ENCODE data around the gene IGBP1. TPM values are rescaled to one million over a fixed set of nuclear protein-coding genes. Genes with fewer than 3 reads are reported as not detected.

IGBP1 gene
- total RNA-seq (2021) (38.9 to 46.5 TPM (median 45.3 TPM) in 3 replicates), Bru-seq, nascent RNA (percentile 77 among the genes with signal in this experiment)
- long read RNA-seq, experiment 1, transcript IGBP1-201 (6 exons, 1,862 nt): major isoform, 72 of 101 reads
- long read RNA-seq, experiment 1, partial matches to known transcripts: 7 of 101 reads
- long read RNA-seq, experiment 1, other reads (novel, unspliced or antisense): 18 of 101 reads
- long read RNA-seq, experiment 2, transcript IGBP1-201 (6 exons, 1,862 nt): major isoform, 56 of 78 reads
- long read RNA-seq, experiment 2, partial matches to known transcripts: 11 of 78 reads
- long read RNA-seq, experiment 2, other reads (novel, unspliced or antisense): 10 of 78 reads
- long read RNA-seq, experiment 3, transcript IGBP1-201 (6 exons, 1,862 nt): major isoform, 148 of 170 reads
- long read RNA-seq, experiment 3, partial matches to known transcripts: 5 of 170 reads
- long read RNA-seq, experiment 3, other reads (novel, unspliced or antisense): 13 of 170 reads

GRCh38 chrX:70133303-70134115 is at the start of gene IGBP1:
Gene IGBP1 (plus strand): TSS chrX:70133447. CDS start chrX:70133948, 501 bp downstream.
- peaks cover 36% of the 10 kb centered on the region for H3K4me1 Mint-ChIP-seq
- H3K27me3 Mint-ChIP-seq (ENCODE audit: low read depth): no peaks in the 10 kb centered on the region
- H3K9me3 Mint-ChIP-seq: no peaks in the 10 kb centered on the region
- ChIA-PET POLR2A (interaction anchor here (0.5 to 1.4 kb wide), 2 partner anchors 35 to 46 kb away, joined by 3 to 5 read pairs; no protein-coding TSS in a partner anchor), CTCF (interaction anchor here (0.5 to 1.9 kb wide), 27 partner anchors 16 to 1031 kb away, joined by 3 to 12 read pairs (median 4); partner anchors contain the start of genes ARR3, KIF4A, NALF2 and PDZD11)
- peak within 1 kb of the TSS; percentile 100 for H3K4me3 Mint-ChIP-seq
- peaks cover 14% of the 10 kb centered on the region for H3K36me3 Mint-ChIP-seq
- DNase-seq (ENCODE audit: low spot score): peak; percentile 81
- TF ChIP-seq NR2C2 (CRISPR knock-in tag; IDR thresholded peaks at IDR 0.05) (peak; percentile 72; the same call in 1 of the 2 replicates), HMGXB4 (CRISPR knock-in tag; IDR thresholded peaks at IDR 0.05) (peak; percentile 76; the same call in 1 of the 2 replicates), ETV6 (CRISPR knock-in tag; IDR thresholded peaks at IDR 0.05) (no peak)
- ATAC-seq: peak; percentile 92
- H3K27ac Mint-ChIP-seq: peak within 1 kb of the TSS; percentile 97

- TF ChIP-seq ZNF138 (CRISPR knock-in tag; conservative IDR thresholded peaks at IDR 0.05): no peak
- Mint-ChIP-seq H3K4me1 (peaks cover 3% of the 10 kb centered on the region; the same call in 1 of the 2 replicates), H3K27ac (no peak overlapping the region), H3K4me3 (no peak overlapping the region), H3K36me3 (no peaks in the 10 kb centered on the region), H3K9me3 (no peaks in the 10 kb centered on the region), H3K27me3 (ENCODE audit: low read depth) (no peaks in the 10 kb centered on the region)
- ChIA-PET CTCF (interaction anchor here (1.8 kb wide), 1 partner anchor 13 kb away, joined by 5 read pairs; no protein-coding TSS in a partner anchor), POLR2A (no interaction called here)
- ATAC-seq (no peak), DNase-seq (ENCODE audit: low spot score) (no peak)
Observed at GRCh38 chrX:70084592-70085240, 48.5 kb upstream of the IGBP1 start.

DNA sequence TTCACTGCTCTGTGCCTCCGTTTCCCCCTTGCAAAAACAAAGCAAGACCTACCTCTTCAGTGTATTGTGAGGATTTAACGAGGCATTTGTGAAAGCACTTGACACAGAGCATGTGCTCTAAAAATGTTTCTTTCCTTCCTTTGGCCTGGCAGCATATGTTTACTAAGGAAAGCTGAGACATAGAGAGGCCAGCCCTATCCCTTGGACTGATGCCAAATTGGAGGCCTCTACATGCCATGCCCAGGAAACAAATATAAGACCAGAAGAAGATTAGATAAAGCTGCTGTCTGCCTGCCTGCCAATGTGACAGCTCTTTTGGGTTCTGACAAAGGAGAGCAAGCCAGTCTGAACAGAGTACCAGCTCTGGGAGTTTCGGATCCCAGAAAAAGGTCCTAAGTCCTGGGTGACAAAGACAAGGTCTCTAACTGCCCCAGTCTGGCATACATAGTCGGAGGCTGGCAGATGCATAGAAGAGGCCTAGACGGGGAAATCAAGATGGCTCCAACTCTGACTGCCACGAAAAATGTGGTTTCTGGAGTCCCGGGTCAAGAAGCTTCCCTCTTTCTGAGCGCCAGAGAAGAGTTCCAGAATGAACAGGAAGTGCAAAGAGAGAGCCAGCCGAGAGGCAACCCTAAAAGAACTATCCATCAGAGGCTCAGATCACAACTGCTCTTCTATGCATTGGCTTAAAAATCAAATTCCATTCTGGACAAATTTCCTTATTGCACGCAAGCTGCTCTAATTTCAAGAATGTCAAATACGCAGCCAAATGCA is 45.2 kb upstream of the IGBP1 start:
- no peak overlapping the region for H3K27ac Mint-ChIP-seq
- ChIA-PET CTCF (interaction anchor here (0.6 to 1.4 kb wide), 4 partner anchors 9 to 65 kb away, joined by 3 to 6 read pairs (median 4); no protein-coding TSS in a partner anchor), POLR2A (no interaction called here)
- H3K27me3 Mint-ChIP-seq (ENCODE audit: low read depth): no peaks in the 10 kb centered on the region
- H3K9me3 Mint-ChIP-seq: no peaks in the 10 kb centered on the region
- no peaks in the 10 kb centered on the region for H3K36me3 Mint-ChIP-seq
- peaks cover 3% of the 10 kb centered on the region; the same call in 1 of the 2 replicates for H3K4me1 Mint-ChIP-seq
- ATAC-seq (no peak), DNase-seq (ENCODE audit: low spot score) (no peak)
- no peak overlapping the region for H3K4me3 Mint-ChIP-seq
- TF ChIP-seq SMAD3 (CRISPR knock-in tag; IDR thresholded peaks at IDR 0.05; ENCODE audit: borderline replicate concordance) (no peak), OVOL2 (CRISPR knock-in tag; IDR thresholded peaks at IDR 0.05; ENCODE audit: borderline replicate concordance) (no peak), ZNF396 (CRISPR knock-in tag; IDR thresholded peaks at IDR 0.05; ENCODE audit: borderline replicate concordance) (no peak), PRRX2 (CRISPR knock-in tag; IDR thresholded peaks at IDR 0.05) (no peak), ZNF423 (CRISPR knock-in tag; IDR thresholded peaks at IDR 0.05) (no peak), MYBL2 (CRISPR knock-in tag; IDR thresholded peaks at IDR 0.05) (no peak), SMAD4 (CRISPR knock-in tag; IDR thresholded peaks at IDR 0.05) (no peak), CDX4 (CRISPR knock-in tag; IDR thresholded peaks at IDR 0.05; ENCODE audit: borderline replicate concordance) (no peak), MLX (CRISPR knock-in tag; IDR thresholded peaks at IDR 0.05) (no peak), ZNF263 (CRISPR knock-in tag; IDR thresholded peaks at IDR 0.05; ENCODE audit: low read depth) (no peak), EMX1 (CRISPR knock-in tag; IDR thresholded peaks at IDR 0.05) (no peak), ZNF416 (CRISPR knock-in tag; IDR thresholded peaks at IDR 0.05) (no peak), NR1H2 (CRISPR knock-in tag; IDR thresholded peaks at IDR 0.05) (no peak), ATF1 (CRISPR knock-in tag; IDR thresholded peaks at IDR 0.05) (no peak)
- TF ChIP-seq, protein P1, sequence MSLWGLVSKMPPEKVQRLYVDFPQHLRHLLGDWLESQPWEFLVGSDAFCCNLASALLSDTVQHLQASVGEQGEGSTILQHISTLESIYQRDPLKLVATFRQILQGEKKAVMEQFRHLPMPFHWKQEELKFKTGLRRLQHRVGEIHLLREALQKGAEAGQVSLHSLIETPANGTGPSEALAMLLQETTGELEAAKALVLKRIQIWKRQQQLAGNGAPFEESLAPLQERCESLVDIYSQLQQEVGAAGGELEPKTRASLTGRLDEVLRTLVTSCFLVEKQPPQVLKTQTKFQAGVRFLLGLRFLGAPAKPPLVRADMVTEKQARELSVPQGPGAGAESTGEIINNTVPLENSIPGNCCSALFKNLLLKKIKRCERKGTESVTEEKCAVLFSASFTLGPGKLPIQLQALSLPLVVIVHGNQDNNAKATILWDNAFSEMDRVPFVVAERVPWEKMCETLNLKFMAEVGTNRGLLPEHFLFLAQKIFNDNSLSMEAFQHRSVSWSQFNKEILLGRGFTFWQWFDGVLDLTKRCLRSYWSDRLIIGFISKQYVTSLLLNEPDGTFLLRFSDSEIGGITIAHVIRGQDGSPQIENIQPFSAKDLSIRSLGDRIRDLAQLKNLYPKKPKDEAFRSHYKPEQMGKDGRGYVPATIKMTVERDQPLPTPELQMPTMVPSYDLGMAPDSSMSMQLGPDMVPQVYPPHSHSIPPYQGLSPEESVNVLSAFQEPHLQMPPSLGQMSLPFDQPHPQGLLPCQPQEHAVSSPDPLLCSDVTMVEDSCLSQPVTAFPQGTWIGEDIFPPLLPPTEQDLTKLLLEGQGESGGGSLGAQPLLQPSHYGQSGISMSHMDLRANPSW (CRISPR knock-in tag; conservative IDR thresholded peaks at IDR 0.05; ENCODE audit: low read depth): no peak
- TF ChIP-seq, protein P2, sequence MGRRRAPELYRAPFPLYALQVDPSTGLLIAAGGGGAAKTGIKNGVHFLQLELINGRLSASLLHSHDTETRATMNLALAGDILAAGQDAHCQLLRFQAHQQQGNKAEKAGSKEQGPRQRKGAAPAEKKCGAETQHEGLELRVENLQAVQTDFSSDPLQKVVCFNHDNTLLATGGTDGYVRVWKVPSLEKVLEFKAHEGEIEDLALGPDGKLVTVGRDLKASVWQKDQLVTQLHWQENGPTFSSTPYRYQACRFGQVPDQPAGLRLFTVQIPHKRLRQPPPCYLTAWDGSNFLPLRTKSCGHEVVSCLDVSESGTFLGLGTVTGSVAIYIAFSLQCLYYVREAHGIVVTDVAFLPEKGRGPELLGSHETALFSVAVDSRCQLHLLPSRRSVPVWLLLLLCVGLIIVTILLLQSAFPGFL (CRISPR knock-in tag; IDR thresholded peaks at IDR 0.05; ENCODE audit: borderline replicate concordance): no peak

Data from WTC11 (cell line).